Posterior vena cava (tissue), 2 donors: ENCODE results near the gene CHRDL2. TPM values are rescaled to one million over a fixed set of nuclear protein-coding genes. Genes with fewer than 3 reads are reported as not detected.

Source experiments
- DNase-seq: peaks from one replicate; pipeline ENCODE4 v3.0.0-alpha.2; 2020; ENCODE audit warnings: low spot score
- intact Hi-C, 2 donors: fragments of 100-400 bp; cut with DNase I; formaldehyde crosslinking; loops; one replicate each; pipeline versions ENCODE4 v1.14.1 to v1.14.2; 2022 to 2023
- microRNA-seq, 2 donors: library from miRNA; unstranded; fragments of <30 nt; microRNA quantifications; one replicate each; pipeline ENCODE4 v1.2.0, GENCODE V29; 2020 to 2021; ENCODE audit warnings: borderline microRNAs expressed in 2 of 2
- total RNA-seq, 2 donors: library from RNA; stranded (reverse); fragmentation: NEBNext Ultra II Directional; extraction: Animal tissue kit (Norgen Biotek cat#: 25700); gene quantifications; one replicate each; pipeline ENCODE4 v1.2.1, GENCODE V29; 2021
- donor health status: DM: yes; HTN: yes; CAD: no.
- donor health status: DM: yes; HTN: yes; CAD: no.

Gene CHRDL2
- total RNA-seq, 2 donors from 2014 or later, result 10.6 to 31.9 TPM

GRCh38 chr11:74647831-74648230 is 83.4 kb downstream of the CHRDL2 start:
- no peak for DNase-seq

GRCh38 chr11:74647404-74647803 is 83.8 kb downstream of the CHRDL2 start:
- intact Hi-C loops, result no loop called here
- no peak for DNase-seq

More at GRCh38 chr11:74647831-74648230, 83.4 kb downstream of the CHRDL2 start:
- intact Hi-C loops, result no loop called here

DNA sequence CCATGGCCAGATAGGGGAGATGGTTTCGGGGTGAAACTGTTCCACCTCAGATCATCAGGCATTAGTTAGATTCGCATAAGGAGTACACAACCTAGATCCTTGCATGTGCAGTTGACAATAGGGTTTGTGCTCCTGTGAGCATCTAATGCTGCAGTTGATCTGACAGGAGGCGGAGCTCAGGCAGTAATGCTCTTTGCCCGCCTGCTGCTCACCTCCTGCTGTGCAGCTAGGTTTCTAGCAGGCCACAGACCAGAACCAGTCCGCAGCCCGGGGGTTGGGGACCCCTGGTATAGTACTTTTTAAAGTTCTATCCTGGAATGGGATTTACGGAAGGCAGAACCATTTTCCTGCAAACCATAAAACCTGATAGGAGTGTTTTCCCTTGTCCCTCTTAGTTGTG is 84.3 kb downstream of the CHRDL2 start:
- intact Hi-C loops, result no loop called here
- no peak for DNase-seq

Small RNA genes within 50 kb of the gene (microRNA-seq; reads per million reads assigned to microRNA genes)
- gene MIR4696, result 0 to 0.26 reads per million in 2 donors

Other genes with a start within 250 kb of the CHRDL2 start
- 1 to 10 TPM; 1.2 to 1.4 TPM for gene LIPT2, start 237.7 kb downstream of the CHRDL2 start, total RNA-seq
- gene POLD3, start 138.8 kb downstream of the CHRDL2 start, total RNA-seq, result 10 to 100 TPM; 15.2 to 16.1 TPM
- 10 to 100 TPM; 14.7 to 19.8 TPM for gene RNF169, start 17.4 kb upstream of the CHRDL2 start, total RNA-seq
- gene XRRA1, start 217.7 kb upstream of the CHRDL2 start, total RNA-seq, result 10 to 100 TPM in 1 of 2 donors, 1 to 10 TPM in 1; 6.9 to 14.0 TPM
- 100 to 1,000 TPM; 109 to 113 TPM for gene SPCS2, start 217.8 kb upstream of the CHRDL2 start, total RNA-seq